IMR-90 (cell line): ENCODE results near the gene PHKG2. TPM values are rescaled to one million over a fixed set of nuclear protein-coding genes. Genes with fewer than 3 reads are reported as not detected.
A peak's percentile ranks its signal among the peaks of the same experiment; 100 is the strongest.

ENCODE experiments used
- ATAC-seq: fragments of 200-7000 bp; cut with Tn5 transposase; 2 replicates; pipeline ENCODE4 v1.9.1; 2020; ENCODE audit warnings: low read depth, mild to moderate bottlenecking, moderate library complexity
- BruUV-seq: library from RNA; stranded (reverse); fragments of 400-500 nt; replicated peaks from 2 replicates; lab custom pipeline; 2021; lab: Mats Ljungman, UMichigan
- CTCF ChIA-PET: fragments of 300-600 bp; formaldehyde crosslinking; extraction: SDS; loops from one replicate; lab custom pipeline; 2021; ENCODE audit warnings: antibody characterized with exemption; lab: Yijun Ruan, JAX
- POLR2A ChIA-PET: fragments of 300-600 bp; sonication (Branson Sonifier 250); formaldehyde crosslinking; loops from one replicate; lab custom pipeline; 2022; ENCODE audit warnings: antibody characterized with exemption; ENCODE audit not compliant: unreplicated experiment; lab: Charles Lee
- DNase-seq: peaks from one replicate; pipeline ENCODE4 v3.0.0; 2013
- H2AFZ ChIP-seq: replicated peaks from 2 replicates; pipeline ENCODE3; 2013; ENCODE audit warnings: low read length, mild to moderate bottlenecking; ENCODE audit not compliant: poor library complexity
- H2AK5ac ChIP-seq: 2 replicates; pipeline ENCODE4 v1.6.1; 2013; ENCODE audit warnings: low read depth, low read length, inconsistent platforms
- H2AK9ac ChIP-seq: replicated peaks from 2 replicates; pipeline ENCODE3; 2013; ENCODE audit warnings: mild to moderate bottlenecking, low read depth, low read length, moderate library complexity; ENCODE audit not compliant: poor library complexity
- H2BK120ac ChIP-seq: 2 replicates; pipeline ENCODE4 v1.6.1; 2013; ENCODE audit warnings: low read depth, low read length, inconsistent platforms
- H2BK15ac ChIP-seq: 3 replicates; pipeline ENCODE4 v1.6.1; 2013; ENCODE audit warnings: low read depth, low read length, inconsistent platforms
- H2BK20ac ChIP-seq: 2 replicates; pipeline ENCODE4 v1.6.1; 2013; ENCODE audit warnings: low read depth, mild to moderate bottlenecking, inconsistent platforms, low read length, moderate library complexity
- H2BK5ac ChIP-seq: 2 replicates; pipeline ENCODE4 v1.6.1; 2013; ENCODE audit warnings: mild to moderate bottlenecking, low read depth, low read length, inconsistent platforms; ENCODE audit not compliant: poor library complexity, severe bottlenecking
- H3K14ac ChIP-seq: replicated peaks from 2 replicates; pipeline ENCODE4 v1.6.1; 2013; ENCODE audit warnings: low read depth, low read length, inconsistent platforms
- H3K18ac ChIP-seq: 2 replicates; pipeline ENCODE4 v1.6.1; 2013; ENCODE audit warnings: low read depth, low read length, control low read depth
- H3K23ac ChIP-seq: 2 replicates; pipeline ENCODE4 v1.6.1; 2013; ENCODE audit warnings: low read depth, low read length, inconsistent platforms
- H3K27ac ChIP-seq: 2 replicates; pipeline ENCODE4 v1.5.1; 2013; ENCODE audit warnings: mild to moderate bottlenecking, control low read depth, low read length; ENCODE audit not compliant: insufficient read depth
- H3K27me3 ChIP-seq: 2 replicates; pipeline ENCODE4 v1.6.1; 2013; ENCODE audit warnings: low read length; ENCODE audit not compliant: control insufficient read depth, insufficient read depth
- H3K36me3 ChIP-seq: 2 replicates; pipeline ENCODE4 v1.6.1; 2013; ENCODE audit warnings: low read length, mixed read lengths; ENCODE audit not compliant: control insufficient read depth, insufficient read depth
- H3K4ac ChIP-seq: 2 replicates; pipeline ENCODE4 v1.6.1; 2013; ENCODE audit warnings: low read depth, low read length, inconsistent platforms
- H3K4me1 ChIP-seq: 2 replicates; pipeline ENCODE4 v1.6.1; 2013; ENCODE audit warnings: low read length, mixed read lengths; ENCODE audit not compliant: control insufficient read depth, insufficient read depth
- H3K4me2 ChIP-seq: 2 replicates; pipeline ENCODE4 v1.6.1; 2013; ENCODE audit warnings: low read depth, mild to moderate bottlenecking, control low read depth, low read length, moderate library complexity
- H3K4me3 ChIP-seq: 2 replicates; pipeline ENCODE4 v1.5.1; 2013; ENCODE audit warnings: low read depth, mild to moderate bottlenecking, control low read depth, low read length, moderate library complexity; ENCODE audit not compliant: insufficient read depth
- H3K56ac ChIP-seq: 2 replicates; pipeline ENCODE4 v1.6.1; 2013; ENCODE audit warnings: low read length, inconsistent platforms; ENCODE audit not compliant: insufficient read depth; ENCODE audit errors: extremely low read depth
- H3K79me1 ChIP-seq, 2 experiments: 2 replicates each; pipeline ENCODE4 v1.6.1; 2013; ENCODE audit warnings: low read length in 2 of 2, inconsistent platforms in 1 of 2, low read depth in 1 of 2
- H3K9ac ChIP-seq: 2 replicates; pipeline ENCODE4 v1.6.1; 2013; ENCODE audit warnings: low read depth, low read length, control low read depth
- H3K9me1 ChIP-seq: 2 replicates; pipeline ENCODE4 v1.6.1; 2013; ENCODE audit warnings: low read length, inconsistent platforms; ENCODE audit not compliant: insufficient read depth
- H3K9me3 ChIP-seq: 2 replicates; pipeline ENCODE4 v1.6.1; 2013; ENCODE audit warnings: low read length; ENCODE audit not compliant: control insufficient read depth, insufficient read depth
- H4K20me1 ChIP-seq: 2 replicates; pipeline ENCODE4 v1.6.1; 2013; ENCODE audit warnings: low read length, inconsistent platforms; ENCODE audit not compliant: insufficient read depth
- H4K5ac ChIP-seq: 2 replicates; pipeline ENCODE4 v1.6.1; 2013; ENCODE audit warnings: mild to moderate bottlenecking, low read depth, low read length, control low read depth
- H4K8ac ChIP-seq, 2 experiments: 2 replicates each; pipeline ENCODE4 v1.6.1; 2013; ENCODE audit warnings: low read depth in 2 of 2, low read length in 2 of 2, control low read depth in 1 of 2, inconsistent platforms in 1 of 2
- H4K91ac ChIP-seq: 2 replicates; pipeline ENCODE4 v1.6.1; 2013; ENCODE audit warnings: low read depth, low read length, inconsistent platforms; ENCODE audit not compliant: insufficient read depth
- CEBPB ChIP-seq: IDR thresholded peaks from 2 replicates; pipeline ENCODE4 v1.6.1; 2012; ENCODE audit warnings: low read depth, low read length, improper control_type of control experiment
- CTCF ChIP-seq: conservative IDR thresholded peaks from 2 replicates; pipeline ENCODE4 v1.5.1; 2012; ENCODE audit warnings: mild to moderate bottlenecking, low read depth, low read length, improper control_type of control experiment
- ELK1 ChIP-seq: fragments of 150-350 bp; IDR thresholded peaks from 2 replicates; pipeline ENCODE4 v1.6.1; 2016; ENCODE audit warnings: low read depth, mild to moderate bottlenecking, low read length, moderate library complexity, borderline replicate concordance
- MXI1 ChIP-seq: IDR thresholded peaks from 2 replicates; pipeline ENCODE4 v1.6.1; 2012; ENCODE audit warnings: low read depth, mild to moderate bottlenecking, low read length, moderate library complexity, borderline replicate concordance
- RFX5 ChIP-seq: IDR thresholded peaks from 2 replicates; pipeline ENCODE4 v1.8.0; 2012; ENCODE audit warnings: low read depth, mild to moderate bottlenecking, low read length, moderate library complexity
- SMC3 ChIP-seq: fragments of 150-350 bp; IDR thresholded peaks from 2 replicates; pipeline ENCODE4 v1.6.1; 2016; ENCODE audit warnings: low read depth, mild to moderate bottlenecking, antibody characterized with exemption, low read length, moderate library complexity
- USF2 ChIP-seq: fragments of 150-350 bp; IDR thresholded peaks from 2 replicates; pipeline ENCODE4 v1.6.1; 2017; ENCODE audit warnings: mild to moderate bottlenecking, antibody characterized with exemption, low read length, low read depth
- WGBS, 2 experiments: methylation state at CpG; one replicate each; pipeline versions ENCODE4 v1.1.5 to v1.1.7; 2013; ENCODE audit warnings: missing lambda C conversion rate in 2 of 2; ENCODE audit not compliant: insufficient read length in 1 of 2; ENCODE audit errors: extremely low coverage in 2 of 2; 5-methylcytosine and 5-hydroxymethylcytosine counted together
- dilution Hi-C: fragments of 300-500 bp; cut with HindIII; formaldehyde crosslinking; loops from one replicate; pipeline ENCODE4 v1.14.3; 2018; ENCODE audit warnings: low sequenced_read_pairs; ENCODE audit not compliant: unreplicated experiment
- in situ Hi-C: fragments of 300-500 bp; cut with MboI; formaldehyde crosslinking; loops from 3 replicates; pipeline ENCODE4 v1.14.3; 2019; ENCODE audit warnings: low sequenced_read_pairs, inconsistent platforms, mixed read lengths
- intact Hi-C: fragments of 100-400 bp; cut with micrococcal nuclease; formaldehyde crosslinking; loops from 2 replicates; pipeline ENCODE4 v1.10.0; 2022
- polyA plus RNA-seq, 3 experiments: library from polyadenylated mRNA; depleted of rRNA; stranded (reverse); fragments of >200 nt; gene quantifications; 2 replicates each; pipeline ENCODE4 v1.2.3, GENCODE V29; 2012; ENCODE audit warnings: low replicate concordance in 1 of 3
- total RNA-seq: library from RNA; depleted of rRNA; stranded (reverse); fragments of >200 nt; gene quantifications from 2 replicates; pipeline ENCODE4 v1.2.3, GENCODE V29; 2012

Gene PHKG2
- total and polyA plus RNA-seq, 2 of the 4 experiments (the other 2 are of a cell fraction): 26.0 to 38.9 TPM

DNA sequence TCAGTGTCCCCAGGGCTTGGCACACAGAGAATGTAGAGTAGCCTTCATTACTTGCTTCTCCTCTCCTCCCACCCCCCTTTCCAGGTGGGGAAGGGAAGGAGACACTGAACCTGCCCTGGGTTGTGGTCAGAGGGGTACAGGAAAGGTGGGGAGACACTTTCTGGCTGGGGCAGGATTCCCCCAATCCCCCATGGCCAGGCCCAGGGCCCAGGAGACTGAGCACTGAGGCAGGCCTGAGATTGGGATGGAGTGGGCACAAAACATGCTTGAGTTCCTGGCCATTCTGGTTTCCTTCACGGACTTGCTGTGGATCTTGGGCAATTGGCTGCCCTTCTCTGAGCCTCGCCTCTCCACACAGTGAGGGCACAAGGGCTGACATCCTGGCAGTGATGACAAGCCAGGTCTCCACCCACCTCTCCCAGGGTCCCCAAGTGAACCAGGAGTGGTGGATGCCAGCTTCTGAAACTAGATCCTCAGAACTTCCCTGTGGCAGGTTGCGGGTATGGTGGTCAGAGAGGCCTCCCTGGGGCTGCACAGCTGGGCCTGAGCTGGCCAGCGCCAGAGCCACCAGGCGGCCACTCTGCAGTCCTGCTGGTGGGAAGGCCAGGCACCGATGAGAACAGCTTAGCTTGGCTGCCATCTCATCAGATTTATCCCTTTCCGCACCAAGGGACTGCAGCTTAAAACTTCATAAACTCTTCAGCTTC is 29.5 kb downstream of the PHKG2 start (continued):
- no peak for TF ChIP-seq SMC3

GRCh38 chr16:30778549-30779244 is 30.5 kb downstream of the PHKG2 start:
- ATAC-seq: peak; percentile 34
- DNase-seq: peak; percentile 22
- 76% methylated on average over 5 of the region's 14 CpGs; no CpG with 5 or more reads in 1 of the 2 experiments for WGBS, 2 experiments
- Histone ChIP-seq H3K4ac (no peak overlapping the region), H2AK9ac (peak overlapping the region; percentile 52), H3K27ac (0 out of 2 replicates have a peak overlapping the region, but pooled peaks have one; percentile 8), H3K14ac (no peak overlapping the region), H3K9ac (no peak overlapping the region), H3K4me1 (peaks cover 13% of the 10 kb centered on the region), H3K9me1 (peaks cover 32% of the 10 kb centered on the region; the same call in 1 of the 2 replicates), H4K5ac (no peak overlapping the region; the same call in 1 of the 2 replicates), H3K9me3 (no peaks in the 10 kb centered on the region), H4K8ac (no peak overlapping the region), H2BK120ac (no peak overlapping the region), H3K18ac (no peak overlapping the region), H3K4me3 (no peak overlapping the region), H3K56ac (no peak overlapping the region), H2BK15ac (no peak overlapping the region), H3K23ac (peak overlapping the region; percentile 47; the same call in 1 of the 2 replicates), H3K27me3 (no peaks in the 10 kb centered on the region), H4K20me1 (peaks cover 4% of the 10 kb centered on the region), H2BK5ac (no peak overlapping the region), H3K79me1 (peaks cover 15 to 63% of the 10 kb centered on the region in 2 experiments), H2AK5ac (0 out of 2 replicates have a peak overlapping the region, but pooled peaks have one; percentile 30), H3K36me3 (peaks cover 44% of the 10 kb centered on the region), H2BK20ac (no peak overlapping the region), H3K4me2 (no peak overlapping the region), H4K91ac (no peak overlapping the region), H2AFZ (peak overlapping the region; percentile 52)
- intact Hi-C loops: no loop called here
- POLR2A ChIA-PET: no interaction called here
- TF ChIP-seq RFX5 (no peak), CTCF (no peak), MXI1 (no peak), CEBPB (no peak), ELK1 (no peak), USF2 (no peak)
- in situ Hi-C loops: no loop called here
- CTCF ChIA-PET: no interaction called here
- dilution Hi-C loops: no loop called here
- no TSS peak for BruUV-seq
